ENCODE measurements around the gene NTMT1.
"Not testable (repeated sequence)": the region's sequence is repeated elsewhere in the genome, so short reads cannot be mapped to it uniquely, and the experiment has no call there.

NTMT1 gene

DNA sequence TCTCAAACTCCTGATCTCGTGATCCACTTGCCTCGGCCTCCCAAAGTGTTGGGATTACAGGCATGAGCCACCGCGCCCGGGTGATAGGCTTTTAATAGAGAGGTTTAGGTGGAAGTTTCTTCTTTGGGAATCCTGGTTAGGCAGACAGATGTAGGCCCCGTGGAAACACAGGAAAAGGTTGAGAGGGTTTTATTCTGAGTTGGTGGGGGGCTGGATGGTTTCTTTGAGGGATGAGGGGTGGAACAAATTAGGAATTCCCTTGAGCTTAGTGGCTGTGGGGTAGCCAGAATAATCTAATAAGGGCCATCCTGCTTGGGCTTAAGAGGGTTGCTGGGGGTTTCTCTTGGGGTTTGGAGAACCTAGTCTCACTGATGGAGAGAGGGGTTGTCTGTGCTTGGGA is 35.5 kb upstream of the NTMT1 start:
- DNase-seq (ENCODE audit: low read depth) = no peak
- TF ChIP-seq, protein P1, sequence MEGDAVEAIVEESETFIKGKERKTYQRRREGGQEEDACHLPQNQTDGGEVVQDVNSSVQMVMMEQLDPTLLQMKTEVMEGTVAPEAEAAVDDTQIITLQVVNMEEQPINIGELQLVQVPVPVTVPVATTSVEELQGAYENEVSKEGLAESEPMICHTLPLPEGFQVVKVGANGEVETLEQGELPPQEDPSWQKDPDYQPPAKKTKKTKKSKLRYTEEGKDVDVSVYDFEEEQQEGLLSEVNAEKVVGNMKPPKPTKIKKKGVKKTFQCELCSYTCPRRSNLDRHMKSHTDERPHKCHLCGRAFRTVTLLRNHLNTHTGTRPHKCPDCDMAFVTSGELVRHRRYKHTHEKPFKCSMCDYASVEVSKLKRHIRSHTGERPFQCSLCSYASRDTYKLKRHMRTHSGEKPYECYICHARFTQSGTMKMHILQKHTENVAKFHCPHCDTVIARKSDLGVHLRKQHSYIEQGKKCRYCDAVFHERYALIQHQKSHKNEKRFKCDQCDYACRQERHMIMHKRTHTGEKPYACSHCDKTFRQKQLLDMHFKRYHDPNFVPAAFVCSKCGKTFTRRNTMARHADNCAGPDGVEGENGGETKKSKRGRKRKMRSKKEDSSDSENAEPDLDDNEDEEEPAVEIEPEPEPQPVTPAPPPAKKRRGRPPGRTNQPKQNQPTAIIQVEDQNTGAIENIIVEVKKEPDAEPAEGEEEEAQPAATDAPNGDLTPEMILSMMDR (conservative IDR thresholded peaks at IDR 0.05; ENCODE audit: control insufficient read depth, insufficient read depth, low read depth, low read length) = no peak
- H3K4me3 ChIP-seq (ENCODE audit: control insufficient read depth, low read depth, low read length) = no peak overlapping the region

DNA sequence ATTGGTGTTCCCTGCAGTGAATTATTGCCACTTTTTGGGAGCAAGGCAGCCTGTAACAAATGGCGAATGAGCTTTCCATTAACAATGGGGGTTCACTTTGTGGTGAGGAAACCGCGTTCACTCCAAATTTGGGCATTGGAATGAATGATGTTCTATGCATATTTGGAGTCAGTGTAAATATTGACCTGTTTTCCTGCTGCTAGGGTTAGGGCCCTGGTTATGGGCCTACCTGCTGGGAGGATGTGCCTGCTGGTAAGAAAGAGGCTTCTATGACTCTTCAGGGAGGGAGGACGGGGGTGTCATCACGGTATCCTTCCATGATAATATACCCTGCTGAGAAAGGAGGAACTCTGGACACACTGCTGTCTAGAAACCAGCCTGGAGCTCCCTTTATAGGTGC is 34.0 kb upstream of the NTMT1 start:
- TF ChIP-seq, protein P1 (conservative IDR thresholded peaks at IDR 0.05; ENCODE audit: control insufficient read depth, insufficient read depth, low read depth, low read length) = no peak

DNA sequence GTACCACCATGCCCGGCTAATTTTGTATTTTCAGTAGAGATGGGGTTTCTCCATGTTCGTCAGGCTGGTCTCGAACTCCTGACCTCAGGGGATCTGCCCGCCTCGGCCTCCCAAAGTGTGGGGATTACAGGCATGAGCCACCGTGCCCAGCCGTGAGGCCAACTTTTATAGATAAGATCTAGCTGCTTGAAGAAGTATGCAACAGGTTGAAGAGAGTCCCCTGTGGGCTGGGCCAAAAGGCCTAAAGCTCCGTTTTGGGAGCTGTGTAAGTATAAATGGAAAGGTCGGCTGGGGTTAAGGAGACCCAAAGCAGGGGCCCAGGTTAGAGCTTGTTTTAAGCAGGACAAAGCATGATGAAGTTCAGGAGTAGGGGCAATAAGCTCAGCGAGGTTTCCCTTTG is 33.2 kb upstream of the NTMT1 start:
- not testable (repeated sequence) for H3K4me3 ChIP-seq (ENCODE audit: control insufficient read depth, low read depth, low read length); DNase-seq (ENCODE audit: low read depth)

More for the DNA sequence above, 34.0 kb upstream of the NTMT1 start:
- no peak overlapping the region for H3K4me3 ChIP-seq (ENCODE audit: control insufficient read depth, low read depth, low read length)
- DNase-seq (ENCODE audit: low read depth) = no peak

DNA sequence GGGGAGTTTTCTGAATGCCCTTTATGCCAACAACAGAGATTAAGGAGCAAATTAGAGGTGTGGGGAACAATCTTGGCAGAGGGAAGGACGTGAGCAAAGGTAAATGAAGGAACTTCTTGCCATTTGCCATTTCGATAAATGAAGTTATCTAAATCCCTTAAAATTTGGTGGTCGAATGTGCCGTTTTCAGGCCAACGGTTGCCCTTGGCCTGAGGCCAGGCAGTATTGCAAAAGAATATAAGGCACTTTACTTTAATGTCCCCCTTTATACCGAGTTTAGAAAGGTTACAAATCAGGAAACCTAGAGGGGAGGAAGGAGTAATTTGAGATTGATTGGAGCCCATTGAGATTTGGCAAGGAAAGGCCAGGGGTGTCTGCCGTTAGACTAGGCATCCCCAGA is 31.3 kb upstream of the NTMT1 start:
- no peak overlapping the region for H3K4me3 ChIP-seq (ENCODE audit: control insufficient read depth, low read depth, low read length)
- no peak for DNase-seq (ENCODE audit: low read depth)
- TF ChIP-seq, protein P1 (conservative IDR thresholded peaks at IDR 0.05; ENCODE audit: control insufficient read depth, insufficient read depth, low read depth, low read length) = no peak

DNA sequence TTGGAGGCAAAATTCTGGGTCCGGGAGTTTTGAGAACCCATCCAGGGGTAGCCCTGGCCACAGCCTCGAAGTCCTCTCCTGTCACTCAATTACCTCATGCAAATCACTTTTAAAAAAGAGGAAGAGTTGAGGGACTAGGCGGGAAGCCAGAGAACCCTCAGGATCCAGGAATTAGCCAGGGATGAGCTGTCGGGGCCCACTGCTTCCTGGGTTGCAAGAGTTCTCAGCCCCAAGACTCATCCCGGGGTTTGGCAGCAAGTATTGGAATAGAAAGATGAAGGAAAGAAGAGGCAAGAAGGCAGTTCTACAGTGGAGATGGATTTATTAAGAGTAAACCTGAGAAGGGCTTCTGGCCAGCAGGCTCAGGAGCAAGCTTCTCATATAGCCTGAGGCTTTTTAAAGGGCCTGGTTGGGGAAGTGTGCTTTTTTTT is 30.6 kb upstream of the NTMT1 start:
- TF ChIP-seq, protein P1 (conservative IDR thresholded peaks at IDR 0.05; ENCODE audit: control insufficient read depth, insufficient read depth, low read depth, low read length) = no peak
- H3K4me3 ChIP-seq (ENCODE audit: control insufficient read depth, low read depth, low read length) = no peak overlapping the region
- peak; percentile 80 for DNase-seq (ENCODE audit: low read depth)

DNA sequence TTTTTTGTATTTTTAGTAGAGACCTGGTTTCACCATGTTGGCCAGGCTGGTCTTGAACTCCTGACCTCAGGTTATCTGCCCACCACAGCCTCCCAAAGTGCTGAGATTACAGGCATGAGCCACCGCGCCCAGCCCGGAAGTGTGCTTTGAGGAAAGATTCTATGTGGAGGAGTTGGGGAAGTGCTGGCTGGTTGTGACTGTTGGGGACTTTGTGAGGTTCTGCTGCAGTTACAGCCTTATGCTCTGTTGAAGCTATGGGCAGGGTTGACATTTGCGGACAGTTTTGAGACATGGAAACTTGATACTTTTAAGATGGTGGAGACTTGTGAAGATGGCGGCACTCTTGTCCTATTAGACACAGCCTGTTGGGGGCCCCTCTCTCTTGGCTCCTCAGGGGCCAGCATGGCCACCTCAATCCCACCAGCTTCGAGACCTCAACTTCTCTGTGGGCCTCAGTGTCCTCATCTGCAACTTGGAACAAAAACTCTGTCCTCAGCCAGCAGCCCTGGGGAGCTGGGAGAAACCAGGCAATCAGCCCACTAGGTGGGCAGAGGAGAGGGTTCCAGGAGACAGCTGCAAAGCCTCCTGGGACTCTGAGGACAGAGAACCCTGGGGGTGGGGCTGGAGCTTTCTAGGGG is 29.9 kb upstream of the NTMT1 start:
- no peak for DNase-seq (ENCODE audit: low read depth)
- no peak overlapping the region for H3K4me3 ChIP-seq (ENCODE audit: control insufficient read depth, low read depth, low read length)
- TF ChIP-seq, protein P1 (conservative IDR thresholded peaks at IDR 0.05; ENCODE audit: control insufficient read depth, insufficient read depth, low read depth, low read length) = no peak

DNA sequence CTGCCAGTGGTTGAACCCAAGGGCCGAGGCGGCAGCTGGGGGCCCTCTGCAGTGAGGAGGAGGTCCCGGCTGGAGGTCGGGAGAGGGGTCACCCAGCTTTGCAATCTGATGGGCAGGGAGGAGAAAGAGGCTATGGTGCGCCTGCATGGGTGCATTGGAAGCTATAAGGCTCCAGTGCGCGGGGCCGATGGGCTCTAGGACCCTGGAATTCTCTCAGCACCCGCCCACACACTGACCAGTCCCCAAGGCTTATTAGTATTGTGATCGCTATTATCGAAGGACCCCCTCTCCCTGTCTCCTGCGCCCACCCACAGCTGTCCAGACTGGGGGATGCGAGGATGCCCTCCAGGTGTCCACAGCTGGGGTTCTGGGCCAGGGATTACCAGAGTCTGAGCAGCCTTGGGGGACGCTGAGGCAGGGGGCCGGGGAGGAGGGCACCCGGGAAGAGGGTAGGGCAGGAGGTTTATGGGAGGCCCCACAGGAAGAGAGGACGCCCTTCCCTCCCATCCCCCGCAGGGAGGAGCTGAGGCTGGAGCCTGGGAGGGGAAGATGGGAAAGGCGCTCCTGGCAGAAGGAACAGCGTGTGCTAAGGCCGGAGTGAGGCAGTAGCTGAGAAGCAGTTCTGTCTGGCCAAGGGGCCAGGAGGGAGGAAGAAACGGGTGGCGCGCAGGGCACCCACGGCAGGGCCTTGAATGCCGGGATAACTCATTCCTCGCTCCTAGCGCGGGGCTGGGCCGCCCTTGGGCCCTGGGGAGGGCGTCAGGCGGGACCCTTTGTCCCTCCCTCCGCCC is 29.2 kb upstream of the NTMT1 start:
- peak overlapping the region; percentile 42 for H3K4me3 ChIP-seq (ENCODE audit: control insufficient read depth, low read depth, low read length)

More for the DNA sequence above, 29.2 kb upstream of the NTMT1 start:
- peak; percentile 90 for DNase-seq (ENCODE audit: low read depth)
- TF ChIP-seq, protein P1 (conservative IDR thresholded peaks at IDR 0.05; ENCODE audit: control insufficient read depth, insufficient read depth, low read depth, low read length) = no peak
